HK-2 (cell line): ENCODE results near the gene TGFBI.

Source experiments
- DNase-seq: peaks from one replicate; pipeline ENCODE4 v3.0.0-alpha.2; 2018; ENCODE audit not compliant: unreplicated experiment

The TGFBI gene

GRCh38 chr5:136063778-136064465 is 35.1 kb downstream of the TGFBI start:
- DNase-seq: no peak

- DNase-seq: no peak
These were observed 35.7 kb downstream of the TGFBI start for GRCh38 chr5:136064510-136064909.

GRCh38 chr5:136065588-136065987 is 36.8 kb downstream of the TGFBI start:
- DNase-seq: no peak

GRCh38 chr5:136066661-136067271 is 38.0 kb downstream of the TGFBI start:
- no peak for DNase-seq

GRCh38 chr5:136067422-136067821 is 38.6 kb downstream of the TGFBI start:
- DNase-seq: no peak

- DNase-seq: no peak
These were observed 41.9 kb downstream of the TGFBI start for GRCh38 chr5:136070486-136071285.

GRCh38 chr5:136073714-136074529 is 45.1 kb downstream of the TGFBI start:
- no peak for DNase-seq

- DNase-seq: no peak
These were observed 46.7 kb downstream of the TGFBI start for GRCh38 chr5:136075466-136075891.

- no peak for DNase-seq
These were observed 47.3 kb downstream of the TGFBI start for GRCh38 chr5:136076067-136076466.

GRCh38 chr5:136076881-136077445 is 48.2 kb downstream of the TGFBI start:
- no peak for DNase-seq

GRCh38 chr5:136079195-136079985 is 50.6 kb downstream of the TGFBI start:
- DNase-seq: no peak

- no peak for DNase-seq
These were observed 51.3 kb downstream of the TGFBI start for GRCh38 chr5:136080113-136080482.

- peak; percentile 95 for DNase-seq
These were observed 51.9 kb downstream of the TGFBI start for GRCh38 chr5:136080483-136081216.

- no peak for DNase-seq
These were observed 52.4 kb downstream of the TGFBI start for GRCh38 chr5:136081217-136081591.

GRCh38 chr5:136082390-136083193 is 53.8 kb downstream of the TGFBI start:
- DNase-seq: peak; percentile 70

- no peak for DNase-seq
These were observed 55.9 kb downstream of the TGFBI start for GRCh38 chr5:136084698-136085097.

- no peak for DNase-seq
These were observed 58.2 kb downstream of the TGFBI start for GRCh38 chr5:136086783-136087566.
